CD4-positive, alpha-beta T cell treated with Interleukin-10 for 1 hour (primary cell): ENCODE measurements around the gene GSTP1.
"Not testable (repeated sequence)": the region's sequence is repeated elsewhere in the genome, so short reads cannot be mapped to it uniquely, and the experiment has no call there.

Source experiments
- DNase-seq: peaks from one replicate; pipeline ENCODE4 v3.0.0-alpha.2; 2020

GSTP1 gene

GRCh38 chr11:67599149-67599548, 15.5 kb downstream of the GSTP1 start:
- DNase-seq, result no peak

GRCh38 chr11:67600324-67601029, 16.9 kb downstream of the GSTP1 start:
- no peak for DNase-seq

GRCh38 chr11:67601098-67601497, 17.5 kb downstream of the GSTP1 start:
- no peak for DNase-seq

- DNase-seq, result not testable (repeated sequence)
These were observed 20.5 kb downstream of the GSTP1 start for GRCh38 chr11:67604119-67604518.

GRCh38 chr11:67604815-67605214, 21.2 kb downstream of the GSTP1 start:
- DNase-seq, result no peak

- DNase-seq, result no peak
These were observed 21.8 kb downstream of the GSTP1 start for GRCh38 chr11:67605231-67606011.

- no peak for DNase-seq
These were observed 22.5 kb downstream of the GSTP1 start for GRCh38 chr11:67606093-67606491.

- DNase-seq, result peak; percentile 96
These were observed 23.1 kb downstream of the GSTP1 start, which contains the start of gene NDUFV1 for GRCh38 chr11:67606492-67607295. TSS of gene NDUFV1 (plus strand) at chr11:67606936. CDS start at chr11:67607005, 69 bp downstream.

GRCh38 chr11:67607507-67607906, 23.9 kb downstream of the GSTP1 start:
- DNase-seq, result no peak

- DNase-seq, result no peak
These were observed 24.9 kb downstream of the GSTP1 start for GRCh38 chr11:67608486-67608885.

- DNase-seq, result no peak
These were observed 25.7 kb downstream of the GSTP1 start for GRCh38 chr11:67609316-67609715.

- DNase-seq, result no peak
These were observed 26.8 kb downstream of the GSTP1 start for GRCh38 chr11:67610302-67610868.

- DNase-seq, result no peak
These were observed 27.6 kb downstream of the GSTP1 start for GRCh38 chr11:67611165-67611564.

GRCh38 chr11:67611704-67612587, 28.3 kb downstream of the GSTP1 start:
- no peak for DNase-seq

GRCh38 chr11:67612751-67613150, 29.1 kb downstream of the GSTP1 start:
- no peak for DNase-seq

- no peak for DNase-seq
These were observed 29.8 kb downstream of the GSTP1 start for GRCh38 chr11:67613313-67613959.

GRCh38 chr11:67613960-67614715, 30.5 kb downstream of the GSTP1 start:
- peak; percentile 89 for DNase-seq

- peak; percentile 60 for DNase-seq
These were observed 31.4 kb downstream of the GSTP1 start for GRCh38 chr11:67614730-67615714.

- peak; percentile 39 for DNase-seq
These were observed 32.3 kb downstream of the GSTP1 start for GRCh38 chr11:67615728-67616430.
